GM19239 (cell line): ENCODE data around the gene MMP23B.
"Not testable (repeated sequence)": the region's sequence is repeated elsewhere in the genome, so short reads cannot be mapped to it uniquely, and the experiment has no call there.

Source experiments
- DNase-seq: peaks from one replicate; pipeline ENCODE4 v3.0.0; 2011; ENCODE audit warnings: low spot score; ENCODE audit not compliant: insufficient read length
- FAIRE-seq: peaks from 2 replicates; lab custom pipeline; 2011; peaks lifted over from hg19 to GRCh38; lab: Jason Lieb, UNC

MMP23B gene

GRCh38 chr1:1662830-1663560 is 31.0 kb downstream of the MMP23B start:
- not testable (repeated sequence) for FAIRE-seq, DNase-seq

GRCh38 chr1:1664318-1664717 is 32.3 kb downstream of the MMP23B start:
- FAIRE-seq, DNase-seq: not testable (repeated sequence)

- FAIRE-seq = no peak
- no peak for DNase-seq
Measured at GRCh38 chr1:1664941-1665814, 33.2 kb downstream of the MMP23B start.

GRCh38 chr1:1665815-1666251 is 33.9 kb downstream of the MMP23B start:
- no peak for DNase-seq
- FAIRE-seq = no peak

- FAIRE-seq = no peak
- no peak for DNase-seq
Measured at GRCh38 chr1:1666526-1666925, 34.6 kb downstream of the MMP23B start.

DNA sequence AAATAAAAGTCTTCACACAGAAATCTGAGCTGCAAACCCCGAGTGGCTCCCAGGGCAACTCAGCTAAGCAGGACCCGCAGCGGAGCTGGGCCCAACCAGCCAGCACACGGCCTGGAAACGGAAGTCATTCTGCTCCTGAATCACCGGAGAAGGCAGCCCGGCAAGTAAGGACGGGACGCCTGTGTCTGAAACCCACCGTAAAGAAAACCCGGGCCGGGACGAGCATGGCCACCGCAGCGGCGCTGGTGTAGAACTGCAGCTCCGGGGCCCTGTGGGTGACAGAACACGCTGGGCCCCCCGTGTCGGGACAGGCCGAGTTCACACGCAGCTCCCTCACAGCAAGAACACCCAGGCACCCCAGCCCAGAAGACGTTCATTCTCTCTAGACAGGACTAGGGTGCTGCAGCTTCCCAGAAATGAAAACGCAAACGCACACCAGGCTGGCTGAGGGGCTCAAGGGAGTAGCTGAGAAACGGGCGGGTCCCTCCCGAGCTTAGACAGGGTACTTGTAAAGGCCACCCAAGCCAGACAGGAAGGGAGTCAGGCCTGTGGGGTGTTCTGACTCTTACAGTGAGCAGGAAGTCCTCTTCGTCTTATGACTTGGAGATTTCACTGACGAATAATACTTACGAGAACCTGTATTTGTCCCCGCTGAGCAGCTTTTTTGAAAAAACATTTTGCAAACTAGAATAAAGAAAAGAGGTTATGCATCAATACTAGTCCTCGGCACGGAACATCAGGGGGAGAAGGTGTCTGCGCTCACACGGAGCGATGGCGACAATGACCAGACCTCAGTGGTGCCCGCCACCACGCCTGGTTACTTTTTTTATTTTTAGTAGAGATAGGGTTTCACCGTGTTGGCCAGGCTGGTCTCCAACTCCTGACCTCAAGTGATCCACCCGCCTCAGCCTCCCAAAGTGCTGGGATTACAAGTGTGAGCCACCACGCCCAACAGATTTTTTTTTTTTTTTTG is 37.8 kb downstream of the MMP23B start:
- FAIRE-seq (no peak), DNase-seq (no peak)

GRCh38 chr1:1670866-1671265 is 38.9 kb downstream of the MMP23B start:
- no peak for FAIRE-seq

GRCh38 chr1:1671365-1672119 is 39.6 kb downstream of the MMP23B start:
- FAIRE-seq (no peak), DNase-seq (no peak)

More at GRCh38 chr1:1670866-1671265, 38.9 kb downstream of the MMP23B start:
- no peak for DNase-seq

DNA sequence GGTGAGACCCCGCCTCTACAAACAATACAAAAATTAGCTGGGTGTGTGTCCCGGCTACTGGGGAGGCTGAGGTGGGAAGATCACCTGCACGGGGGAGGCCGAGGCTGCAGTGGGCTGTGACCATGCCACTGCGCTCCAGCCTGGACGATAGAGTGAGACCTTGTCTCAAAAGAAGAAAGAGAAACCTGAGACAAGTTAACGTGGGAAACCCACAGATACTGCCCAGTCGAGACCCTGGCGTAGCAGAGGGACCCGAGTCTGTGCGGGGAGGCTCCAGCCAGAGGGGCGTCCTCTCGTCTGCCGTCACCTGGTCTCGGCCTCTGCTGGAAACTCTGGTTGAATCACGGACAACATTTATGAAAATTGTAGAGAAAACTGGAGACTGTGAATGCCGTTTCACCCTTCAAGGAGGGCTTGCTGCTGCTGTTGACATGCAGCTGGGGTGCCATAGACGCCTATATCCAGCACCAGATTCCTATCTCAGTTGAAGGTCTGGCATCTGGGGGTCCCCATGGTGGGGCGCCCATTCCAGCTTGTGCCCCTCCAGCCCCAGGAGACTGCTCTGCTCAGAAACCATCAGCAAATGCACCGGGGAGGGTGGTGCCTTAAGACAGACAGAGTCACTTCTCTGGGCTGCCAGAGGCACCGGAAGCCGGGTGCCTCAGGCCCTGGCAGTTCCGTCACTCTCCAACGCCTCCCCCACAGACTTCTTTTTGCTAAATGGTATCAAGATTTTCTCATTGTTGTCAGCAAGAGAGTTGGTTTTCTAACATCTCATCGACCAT is 40.4 kb downstream of the MMP23B start:
- DNase-seq = no peak
- no peak for FAIRE-seq

- not testable (repeated sequence) for FAIRE-seq, DNase-seq
Measured at GRCh38 chr1:1674806-1675205, 42.8 kb downstream of the MMP23B start.

- not testable (repeated sequence) for DNase-seq
- peak; percentile 96 for FAIRE-seq
Measured at GRCh38 chr1:1675218-1675617, 43.2 kb downstream of the MMP23B start.

- FAIRE-seq, DNase-seq: not testable (repeated sequence)
Measured at GRCh38 chr1:1676087-1676486, 44.1 kb downstream of the MMP23B start.

DNA sequence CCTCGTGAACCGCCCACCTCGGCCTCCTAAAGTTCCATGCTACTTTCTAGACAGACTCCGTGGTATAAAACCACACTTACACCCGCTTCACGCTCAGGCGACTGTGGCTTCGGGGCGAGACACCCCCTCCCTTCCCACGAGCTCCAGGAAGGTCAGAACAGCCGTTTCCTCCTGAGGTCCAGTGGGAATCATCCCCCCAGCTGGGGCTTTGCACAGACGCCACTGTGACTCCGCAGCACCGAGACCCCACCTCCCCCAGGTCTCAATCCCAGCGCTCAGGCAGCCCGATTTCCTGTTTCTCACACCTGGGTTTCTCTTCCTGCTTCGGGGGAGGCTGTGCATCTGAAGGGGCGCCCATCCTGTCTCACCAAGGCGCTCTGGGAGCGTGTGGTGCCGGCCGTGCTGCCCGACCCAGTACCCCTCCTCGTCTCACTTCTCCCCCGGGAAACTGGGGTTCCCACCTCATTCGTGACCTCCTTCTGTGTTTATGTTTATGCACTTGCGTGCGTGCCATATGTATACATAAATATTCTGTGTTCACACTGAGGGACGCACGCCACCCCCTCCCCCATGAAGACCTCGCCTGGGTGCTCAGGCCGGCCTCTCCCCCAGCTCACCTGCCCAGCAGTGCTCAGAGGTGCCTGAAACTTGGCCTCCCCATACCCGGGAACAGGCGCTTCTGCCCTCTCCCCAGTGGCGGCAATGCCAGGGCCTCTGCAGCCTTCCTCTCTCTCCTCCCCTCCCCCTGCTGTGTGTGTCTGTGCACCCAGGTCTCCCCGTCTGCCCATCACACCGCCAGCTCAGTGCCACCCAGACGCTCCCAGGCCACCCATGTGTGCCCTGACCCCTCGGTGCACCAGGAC is 46.0 kb downstream of the MMP23B start:
- peak; percentile 82 for DNase-seq
- peak; percentile 92 for FAIRE-seq

- no peak for FAIRE-seq
- DNase-seq = peak; percentile 68
Measured at GRCh38 chr1:1678581-1679380, 46.8 kb downstream of the MMP23B start.

- FAIRE-seq (no peak), DNase-seq (no peak)
Measured at GRCh38 chr1:1680031-1680911, 48.3 kb downstream of the MMP23B start.

GRCh38 chr1:1680912-1681273 is 48.9 kb downstream of the MMP23B start:
- DNase-seq (no peak), FAIRE-seq (no peak)
